ENCODE measurements around the gene BAX.

The BAX gene

GRCh38 chr19:48962849-48963165, 8.1 kb downstream of the BAX start:
- no peak for DNase-seq
- no peak for TF ChIP-seq CTCF (IDR thresholded peaks at IDR 0.05)
- Mint-ChIP-seq H3K9me3 (no peaks in the 10 kb centered on the region), H3K27ac (peak overlapping the region; percentile 98), H3K4me1 (peaks cover 63% of the 10 kb centered on the region), H3K4me3 (peak overlapping the region; percentile 54), H3K27me3 (ENCODE audit: low read depth, poor library complexity) (peaks cover 7% of the 10 kb centered on the region), H3K36me3 (ENCODE audit: low read depth) (peaks cover 42% of the 10 kb centered on the region)

- Mint-ChIP-seq H3K27me3 (ENCODE audit: low read depth, poor library complexity) (peaks cover 7% of the 10 kb centered on the region), H3K4me3 (peak overlapping the region; percentile 99), H3K9me3 (no peaks in the 10 kb centered on the region), H3K4me1 (peaks cover 63% of the 10 kb centered on the region), H3K36me3 (ENCODE audit: low read depth) (peaks cover 41% of the 10 kb centered on the region), H3K27ac (peak overlapping the region; percentile 94)
- no peak for TF ChIP-seq CTCF (IDR thresholded peaks at IDR 0.05)
- DNase-seq = peak; percentile 61
Observed at GRCh38 chr19:48963371-48964204, 8.9 kb downstream of the BAX start.

- Mint-ChIP-seq H3K9me3 (no peaks in the 10 kb centered on the region), H3K4me1 (peaks cover 63% of the 10 kb centered on the region), H3K4me3 (peak overlapping the region; percentile 99), H3K36me3 (ENCODE audit: low read depth) (peaks cover 39% of the 10 kb centered on the region), H3K27me3 (ENCODE audit: low read depth, poor library complexity) (peaks cover 7% of the 10 kb centered on the region), H3K27ac (peak overlapping the region; percentile 94)
- DNase-seq = no peak
- TF ChIP-seq CTCF (IDR thresholded peaks at IDR 0.05) = no peak
Observed at GRCh38 chr19:48964205-48965039, 9.7 kb downstream of the BAX start.

- peak within 1 kb of the TSS; percentile 99 for H3K4me3 Mint-ChIP-seq
- peaks cover 7% of the 10 kb centered on the region for H3K27me3 Mint-ChIP-seq (ENCODE audit: low read depth, poor library complexity)
- peak; percentile 94 for DNase-seq
- peak within 1 kb of the TSS; percentile 94 for H3K27ac Mint-ChIP-seq
- peaks cover 46% of the 10 kb centered on the region for H3K36me3 Mint-ChIP-seq (ENCODE audit: low read depth)
- TF ChIP-seq CTCF (IDR thresholded peaks at IDR 0.05) = no peak
- peaks cover 70% of the 10 kb centered on the region for H3K4me1 Mint-ChIP-seq
- no peaks in the 10 kb centered on the region for H3K9me3 Mint-ChIP-seq
Observed at GRCh38 chr19:48965040-48965805, 10.5 kb downstream of the BAX start, which contains the start of gene FTL. TSS of gene FTL (plus strand) at chr19:48965309. CDS start at chr19:48965508, 199 bp downstream.

- no peak for TF ChIP-seq CTCF (IDR thresholded peaks at IDR 0.05)
- peak overlapping the region; percentile 94 for H3K27ac Mint-ChIP-seq
- peaks cover 7% of the 10 kb centered on the region for H3K27me3 Mint-ChIP-seq (ENCODE audit: low read depth, poor library complexity)
- peak; percentile 86 for DNase-seq
- peaks cover 51% of the 10 kb centered on the region for H3K36me3 Mint-ChIP-seq (ENCODE audit: low read depth)
- H3K4me1 Mint-ChIP-seq = peaks cover 75% of the 10 kb centered on the region
- H3K4me3 Mint-ChIP-seq = peak overlapping the region; percentile 99
- no peaks in the 10 kb centered on the region for H3K9me3 Mint-ChIP-seq
Observed at GRCh38 chr19:48965806-48966540, 11.3 kb downstream of the BAX start.

Measured in nephron progenitor cell (in vitro differentiated cells).